Body of pancreas (tissue), 4 donors: ENCODE data around the gene MORC1. TPM values are rescaled to one million over a fixed set of nuclear protein-coding genes. Genes with fewer than 3 reads are reported as not detected.
A peak's percentile ranks its signal among the peaks of the same experiment; 100 is the strongest.

Experiments used
- ATAC-seq: fragments of 150-250 bp; one replicate; pipeline ENCODE4 v1.9.1; 2016
- DNase-seq, 4 donors: peaks; one replicate each; pipeline ENCODE4 v3.0.0-alpha.2; 2019
- H3K27ac ChIP-seq, 4 donors: fragments of 200-600 bp; sonication (generic); 1 replicate in 3 of 4; 2 replicates in 1 of 4; pipeline versions ENCODE4 v1.5.1 to v1.6.1; 2016 to 2019; ENCODE audit warnings: mild to moderate bottlenecking in 1 of 4, mixed read lengths in 1 of 4, moderate library complexity in 1 of 4
- H3K27me3 ChIP-seq, 2 donors: fragments of 200-600 bp; sonication (generic); one replicate each; pipeline ENCODE4 v1.6.0; 2016; ENCODE audit warnings: mild to moderate bottlenecking in 1 of 2
- H3K36me3 ChIP-seq, 2 donors: fragments of 200-600 bp; sonication (generic); replicated peaks in 1 of 2; 2 replicates each; pipeline ENCODE4 v1.5.1; 2016; ENCODE audit warnings: low read depth in 2 of 2; ENCODE audit not compliant: insufficient read depth in 1 of 2
- H3K4me1 ChIP-seq: fragments of 200-600 bp; sonication (generic); one replicate; pipeline ENCODE4 v1.6.0; 2016
- H3K4me3 ChIP-seq, 2 donors: fragments of 200-600 bp; sonication (generic); 1 replicate in 1 of 2; 2 replicates in 1 of 2; pipeline ENCODE4 v1.5.1; 2016 to 2019
- H3K9me3 ChIP-seq, 3 donors: fragments of 200-600 bp; sonication (generic); 1 replicate in 2 of 3; 2 replicates in 1 of 3; pipeline ENCODE4 v1.5.1; 2016
- CTCF ChIP-seq, 7 experiments: fragments of 450-650 bp in 4 of 7; fragments of 200-600 bp in 3 of 7; sonication (generic) in 3 of 7; IDR thresholded peaks; one replicate each; pipeline ENCODE4 v1.5.1; 2016 to 2019; ENCODE audit warnings: antibody characterized with exemption in 7 of 7
- POLR2A ChIP-seq, 3 donors: fragments of 450-650 bp; IDR thresholded peaks; one replicate each; pipeline ENCODE4 v1.6.1; 2016; ENCODE audit warnings: antibody characterized with exemption in 3 of 3, mild to moderate bottlenecking in 2 of 3
- WGBS, 2 donors: methylation state at CpG; one replicate each; pipeline ENCODE4 v1.1.5; 2017; 5-methylcytosine and 5-hydroxymethylcytosine counted together
- intact Hi-C: fragments of 100-400 bp; cut with DNase I; formaldehyde crosslinking; loops from one replicate; pipeline ENCODE4 v1.15.1; 2023
- total RNA-seq, 2 donors: library from RNA; depleted of rRNA; stranded (reverse); fragments of >200 nt; gene quantifications; one replicate each; pipeline ENCODE4 v1.1.0, GENCODE V29; 2016

Gene MORC1
- total RNA-seq, 2 donors from 2014 or later = not detected

GRCh38 chr3:108951820-108952501 lies 166.0 kb downstream of the MORC1 start:
- peak overlapping the region in 3 of 4 donors; percentile 22 to 72 (median 70) for H3K27ac ChIP-seq
- TF ChIP-seq CTCF (IDR thresholded peaks at IDR 0.05) (peak in 4 of 7 experiments; percentile 10 to 31 (median 15)), POLR2A (IDR thresholded peaks at IDR 0.05) (peak in 2 of 3 donors; percentile 38 to 46)
- H3K4me1 ChIP-seq = peaks cover 5% of the 10 kb centered on the region
- H3K36me3 ChIP-seq = no peaks in the 10 kb centered on the region
- ATAC-seq (peak; percentile 55), DNase-seq (peak in 3 of 4 donors; percentile 20 to 32 (median 28))
- intact Hi-C loops = no loop called here
- no peak overlapping the region for H3K4me3 ChIP-seq
- H3K27me3 ChIP-seq = no peaks in the 10 kb centered on the region
- 18 to 30% methylated on average over 7 of the region's 7 CpGs for WGBS, 2 donors
- no peaks in the 10 kb centered on the region for H3K9me3 ChIP-seq

GRCh38 chr3:108947855-108948254 lies 170.1 kb downstream of the MORC1 start:
- intact Hi-C loops = no loop called here
- ATAC-seq (no peak), DNase-seq (no peak)
- WGBS, 2 donors = 68 to 88% methylated on average over 2 of the region's 2 CpGs
- H3K4me3 ChIP-seq = no peak overlapping the region
- no peaks in the 10 kb centered on the region for H3K36me3 ChIP-seq
- peaks cover 7% of the 10 kb centered on the region for H3K4me1 ChIP-seq
- no peaks in the 10 kb centered on the region for H3K27me3 ChIP-seq
- H3K9me3 ChIP-seq = no peaks in the 10 kb centered on the region
- TF ChIP-seq CTCF (IDR thresholded peaks at IDR 0.05) (no peak), POLR2A (IDR thresholded peaks at IDR 0.05) (no peak)
- no peak overlapping the region for H3K27ac ChIP-seq

GRCh38 chr3:108946292-108947285 lies 171.3 kb downstream of the MORC1 start:
- H3K27ac ChIP-seq = no peak overlapping the region
- no peaks in the 10 kb centered on the region for H3K9me3 ChIP-seq
- no peaks in the 10 kb centered on the region for H3K36me3 ChIP-seq
- peaks cover 15% of the 10 kb centered on the region for H3K4me1 ChIP-seq
- H3K4me3 ChIP-seq = no peak overlapping the region
- 81 to 91% methylated on average over 11 of the region's 11 CpGs for WGBS, 2 donors
- TF ChIP-seq POLR2A (IDR thresholded peaks at IDR 0.05) (no peak), CTCF (IDR thresholded peaks at IDR 0.05) (no peak)
- ATAC-seq = no peak
- H3K27me3 ChIP-seq = no peaks in the 10 kb centered on the region
- intact Hi-C loops = no loop called here
- DNase-seq = no peak

GRCh38 chr3:108940568-108941263 lies 177.2 kb downstream of the MORC1 start:
- Histone ChIP-seq H3K4me1 (peaks cover 37% of the 10 kb centered on the region), H3K9me3 (no peaks in the 10 kb centered on the region), H3K27me3 (no peaks in the 10 kb centered on the region), H3K36me3 (no peaks in the 10 kb centered on the region), H3K27ac (peak overlapping the region in 2 of 4 donors; percentile 39 to 51), H3K4me3 (no peak overlapping the region)
- TF ChIP-seq POLR2A (IDR thresholded peaks at IDR 0.05) (no peak), CTCF (IDR thresholded peaks at IDR 0.05) (no peak)
- intact Hi-C loops = no loop called here
- ATAC-seq (peak; percentile 66), DNase-seq (no peak)
- 21 to 33% methylated on average over 5 of the region's 5 CpGs for WGBS, 2 donors
